GM21390 (cell line): ENCODE measurements around the gene PITHD1.
A peak's percentile ranks its signal among the peaks of the same experiment; 100 is the strongest.
"Not testable (repeated sequence)": the region's sequence is repeated elsewhere in the genome, so short reads cannot be mapped to it uniquely, and the experiment has no call there.

Experiments used
- ATAC-seq: cut with Tn5 transposase; IDR thresholded peaks from one replicate; pipeline ENCODE4 v1.9.1; 2021; ENCODE audit not compliant: unreplicated experiment

The PITHD1 gene

DNA sequence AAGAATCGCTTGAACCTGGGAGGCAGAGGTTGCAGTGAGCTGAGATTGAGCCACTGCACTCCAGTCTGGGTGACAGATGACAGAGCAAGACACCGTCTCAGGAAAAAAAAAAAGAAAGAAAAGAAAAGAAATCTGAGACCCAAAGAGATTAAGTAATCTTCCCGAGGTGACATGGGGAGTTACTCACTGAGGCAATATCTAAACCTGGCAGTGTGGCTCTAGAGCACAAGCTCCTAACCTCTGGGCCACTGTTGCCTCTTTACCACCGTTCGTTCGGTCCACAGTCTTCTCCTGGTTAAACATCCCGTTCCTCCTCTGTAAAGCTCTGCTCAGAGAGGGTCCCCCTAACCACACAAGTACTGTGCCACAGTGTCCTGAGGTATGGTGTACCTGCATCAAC is 45.5 kb downstream of the PITHD1 start:
- ATAC-seq, result no peak

DNA sequence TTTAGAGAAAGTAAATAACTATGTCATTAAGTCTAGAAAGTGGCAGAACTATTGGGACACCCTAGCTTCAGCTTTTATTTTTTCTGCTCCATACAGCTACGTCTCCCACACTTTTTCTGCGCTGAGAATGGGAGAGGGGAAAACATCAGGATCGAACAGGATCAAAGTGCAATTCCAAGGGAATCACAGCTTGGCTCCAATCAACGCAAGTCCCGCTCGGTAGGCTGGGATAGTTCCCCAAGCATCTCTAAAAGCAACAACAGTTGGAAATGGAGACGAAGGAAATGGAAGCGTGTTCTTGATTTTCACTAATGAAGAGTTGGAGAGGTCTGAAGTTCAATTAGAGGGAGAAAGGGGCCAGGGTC is 46.5 kb downstream of the PITHD1 start:
- no peak for ATAC-seq

- ATAC-seq, result peak; percentile 84
These were observed 47.0 kb downstream of the PITHD1 start, which contains the start of gene HMGCL for GRCh38 chr1:23825076-23825761. Gene HMGCL (minus strand): TSS chr1:23825429. CDS start chr1:23825415, 14 bp downstream.

DNA sequence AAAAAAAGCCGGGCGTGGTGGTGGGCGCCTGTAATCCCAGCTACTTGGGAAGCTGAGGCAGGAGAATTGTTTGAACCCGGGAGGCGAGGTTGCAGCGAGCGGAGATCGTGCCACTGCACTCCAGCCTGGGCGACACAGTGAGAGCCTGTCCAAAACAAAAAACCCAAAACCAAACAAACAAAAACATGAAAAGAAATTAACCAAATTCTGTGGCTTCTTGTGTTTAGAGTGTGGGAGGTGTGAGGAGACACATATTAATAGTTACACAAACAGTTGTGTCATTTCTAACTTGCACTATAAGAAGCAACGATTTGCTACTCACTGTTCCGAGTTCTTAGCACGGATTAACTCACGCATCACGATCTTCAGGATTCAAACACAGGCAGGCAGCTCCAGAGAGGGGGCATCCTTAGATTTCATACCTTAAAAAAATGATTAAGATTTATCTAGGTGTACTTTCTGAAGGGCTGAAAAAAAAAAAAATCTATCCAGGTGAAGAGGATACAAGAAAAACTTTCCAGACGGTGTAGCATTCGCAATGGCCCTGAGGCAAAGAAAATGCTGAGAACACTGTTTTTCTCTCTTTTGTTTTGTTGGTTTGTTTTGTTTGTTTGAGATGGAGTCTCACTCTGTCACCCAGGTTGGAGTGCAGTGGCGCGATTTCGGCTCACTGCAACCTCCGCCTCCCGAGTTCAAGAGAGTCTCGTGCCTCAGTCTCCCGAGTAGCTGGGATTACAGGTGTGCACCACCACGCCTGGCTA is 47.7 kb downstream of the PITHD1 start:
- ATAC-seq, result no peak

DNA sequence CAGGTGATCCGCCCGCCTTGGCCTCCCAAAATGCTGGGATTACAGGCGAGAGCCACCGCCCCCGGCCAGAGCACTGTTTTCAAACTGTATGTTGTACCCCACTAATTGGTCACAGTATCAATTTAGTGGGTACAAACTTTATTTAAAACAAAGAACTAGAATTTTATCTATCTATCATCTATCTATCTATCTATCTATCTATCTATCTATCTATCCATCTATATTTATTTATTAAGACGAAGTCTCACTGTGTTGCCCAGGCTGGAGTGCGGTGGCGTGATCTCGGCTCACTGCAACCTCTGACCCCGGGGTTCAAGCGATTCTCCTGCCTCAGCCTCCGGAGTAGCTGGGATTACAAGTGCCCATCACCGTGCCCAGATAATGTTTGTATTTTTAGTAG is 48.4 kb downstream of the PITHD1 start:
- not testable (repeated sequence) for ATAC-seq

GRCh38 chr1:23827717-23828116 is 49.5 kb downstream of the PITHD1 start:
- no peak for ATAC-seq

- not testable (repeated sequence) for ATAC-seq
These were observed 55.9 kb downstream of the PITHD1 start for GRCh38 chr1:23834156-23834555.

- ATAC-seq, result no peak
These were observed 57.8 kb downstream of the PITHD1 start for GRCh38 chr1:23836037-23836436.
